HG03196 (cell line): ENCODE data around the gene ASB17.
"Not testable (repeated sequence)": the region's sequence is repeated elsewhere in the genome, so short reads cannot be mapped to it uniquely, and the experiment has no call there.

Source experiments
- ATAC-seq: cut with Tn5 transposase; IDR thresholded peaks from one replicate; pipeline ENCODE4 v1.9.1; 2021; ENCODE audit not compliant: unreplicated experiment

ASB17 gene

GRCh38 chr1:75932304-75932703 is at the start of gene ASB17:
TSS of gene ASB17 (minus strand) at chr1:75932404. CDS start at chr1:75932291, 113 bp downstream.
- ATAC-seq: no peak

- peak; percentile 60 for ATAC-seq
These were observed 49.0 kb upstream of the ASB17 start for GRCh38 chr1:75980972-75981897.

GRCh38 chr1:75970631-75971030 is 38.4 kb upstream of the ASB17 start:
- ATAC-seq: no peak

- ATAC-seq: no peak
These were observed 37.3 kb upstream of the ASB17 start for GRCh38 chr1:75969550-75969949.

GRCh38 chr1:75967719-75968118 is 35.5 kb upstream of the ASB17 start:
- no peak for ATAC-seq

GRCh38 chr1:75964760-75965408 is 32.7 kb upstream of the ASB17 start:
- ATAC-seq: no peak

- ATAC-seq: not testable (repeated sequence)
These were observed 32.0 kb upstream of the ASB17 start for GRCh38 chr1:75964110-75964759.

- ATAC-seq: no peak
These were observed 22.4 kb upstream of the ASB17 start for GRCh38 chr1:75954586-75954985.

- no peak for ATAC-seq
These were observed 21.3 kb upstream of the ASB17 start for GRCh38 chr1:75953461-75953860.

GRCh38 chr1:75952016-75952415 is 19.8 kb upstream of the ASB17 start:
- ATAC-seq: no peak

GRCh38 chr1:75950176-75950575 is 18.0 kb upstream of the ASB17 start:
- no peak for ATAC-seq

GRCh38 chr1:75943037-75943436 is 10.8 kb upstream of the ASB17 start:
- ATAC-seq: not testable (repeated sequence)

GRCh38 chr1:75937034-75937433 is 4.8 kb upstream of the ASB17 start:
- ATAC-seq: no peak

- no peak for ATAC-seq
These were observed 9.5 kb downstream of the ASB17 start for GRCh38 chr1:75922698-75923097.

- no peak for ATAC-seq
These were observed 15.4 kb downstream of the ASB17 start for GRCh38 chr1:75916834-75917233.

- ATAC-seq: peak; percentile 69
These were observed 23.5 kb downstream of the ASB17 start for GRCh38 chr1:75908717-75909152.

- no peak for ATAC-seq
These were observed 30.8 kb downstream of the ASB17 start for GRCh38 chr1:75901371-75901770.

GRCh38 chr1:75884437-75884836 is 47.8 kb downstream of the ASB17 start:
- ATAC-seq: no peak

- no peak for ATAC-seq
These were observed 52.2 kb downstream of the ASB17 start for GRCh38 chr1:75879985-75880384.

GRCh38 chr1:75870951-75871350 is 61.3 kb downstream of the ASB17 start:
- no peak for ATAC-seq
